ENCODE data around the gene MTA3.

The MTA3 gene

DNA sequence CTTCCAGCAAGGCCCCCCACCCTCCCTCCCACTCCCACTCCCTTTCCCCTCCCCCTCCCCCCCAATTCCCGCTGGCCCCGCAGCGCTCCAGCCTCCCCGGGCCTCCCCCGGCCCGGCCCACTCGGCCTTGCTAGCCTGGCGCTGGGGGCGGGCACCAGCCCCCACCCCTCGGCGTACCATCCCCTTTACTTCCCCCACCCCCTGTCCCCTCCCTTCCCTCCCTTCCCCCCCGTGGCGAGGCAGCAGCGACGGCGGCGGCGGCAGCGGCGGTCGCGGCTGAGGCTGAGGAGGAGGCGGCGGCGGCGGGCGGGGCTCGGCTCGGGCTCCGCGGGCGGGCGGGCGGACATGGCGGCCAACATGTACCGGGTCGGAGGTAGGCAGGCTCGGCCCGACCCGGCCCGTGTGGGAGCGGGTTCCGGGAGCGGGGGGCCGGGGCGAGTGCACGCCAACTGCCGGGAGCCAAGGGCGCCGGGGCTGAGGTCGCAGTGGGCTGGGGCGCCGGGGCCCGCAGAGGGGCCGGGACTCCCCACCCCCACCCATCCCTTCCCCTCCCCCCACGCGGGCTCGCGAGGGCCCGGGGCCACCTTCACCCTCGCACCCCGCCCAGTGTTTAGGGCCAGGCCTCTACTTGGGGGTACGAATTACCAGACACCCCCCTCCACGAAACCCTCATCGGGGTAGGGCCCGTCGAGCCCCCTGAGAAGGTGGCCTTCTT is at the start of gene MTA3:
Gene MTA3, plus strand, starts transcription at position 232 of the 715 bp plus-strand sequence. Its CDS starts 114 bp downstream, at position 346.
- in situ Hi-C loops (cut with HindIII; ENCODE audit: low sequenced_read_pairs) = loop anchor here (5.0 to 10.0 kb wide), 3 partner anchors 64 to 106 kb away; no protein-coding TSS in a partner anchor

DNA sequence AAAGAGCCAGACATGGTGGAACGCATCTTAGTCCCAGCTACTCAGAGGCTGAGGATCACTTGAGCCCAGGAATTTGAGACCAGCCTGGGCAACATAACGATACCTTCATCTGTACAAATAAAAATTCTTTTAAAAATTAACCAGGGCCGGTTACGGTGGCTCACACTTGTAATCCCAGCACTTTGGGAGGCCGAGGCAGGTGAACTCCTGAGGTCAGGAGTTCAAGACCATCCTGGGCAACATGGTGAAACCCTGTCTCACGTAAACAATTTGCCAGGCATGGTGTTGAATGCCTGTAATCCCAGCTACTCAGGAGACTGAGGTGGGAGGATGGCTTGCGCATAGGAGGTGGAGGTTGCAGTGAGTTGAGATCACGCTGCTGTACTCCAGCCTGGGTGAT is 48.8 kb upstream of the MTA3 start:
- in situ Hi-C loops (cut with HindIII; ENCODE audit: low sequenced_read_pairs) = no loop called here

DNA sequence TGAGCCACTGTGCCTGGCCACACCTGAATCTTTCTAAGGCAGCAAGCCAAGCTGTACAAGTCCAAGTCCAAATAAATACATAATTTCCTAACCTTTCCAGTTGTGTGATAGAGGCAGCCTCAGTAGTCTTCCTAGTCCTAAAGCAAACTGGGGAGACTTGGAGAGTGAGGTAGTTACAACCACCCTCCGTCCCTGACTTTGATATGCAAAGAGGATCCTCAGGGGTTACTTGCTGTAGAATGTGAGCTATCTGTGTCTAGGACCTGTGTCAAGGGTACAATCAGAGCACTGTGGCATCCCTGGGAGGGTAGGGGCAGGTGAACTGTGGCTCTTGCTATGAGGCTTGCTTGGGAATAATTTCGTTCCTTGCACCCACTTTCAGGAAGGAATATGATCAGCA is 46.4 kb upstream of the MTA3 start:
- in situ Hi-C loops (cut with HindIII; ENCODE audit: low sequenced_read_pairs) = no loop called here

DNA sequence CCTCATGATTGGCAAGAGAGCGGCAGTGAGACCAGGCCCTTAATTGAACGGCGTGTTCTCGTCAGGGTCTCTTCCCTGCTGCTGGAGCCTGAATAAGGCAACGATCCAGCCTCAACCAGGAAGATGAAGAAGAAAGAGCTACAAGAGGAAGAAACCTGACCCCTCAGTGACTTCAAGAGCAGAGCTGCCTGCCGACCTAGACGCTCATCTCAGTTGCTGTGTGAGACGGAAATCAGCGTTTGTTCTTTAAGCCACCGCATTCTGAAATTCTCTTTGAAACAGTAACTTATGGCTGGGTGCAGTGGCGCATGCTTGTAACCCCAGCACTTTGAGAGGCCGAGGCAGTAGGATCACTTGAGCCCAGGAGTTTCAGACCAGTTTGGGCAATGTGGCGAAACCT is 45.1 kb upstream of the MTA3 start:
- in situ Hi-C loops (cut with HindIII; ENCODE audit: low sequenced_read_pairs) = no loop called here

DNA sequence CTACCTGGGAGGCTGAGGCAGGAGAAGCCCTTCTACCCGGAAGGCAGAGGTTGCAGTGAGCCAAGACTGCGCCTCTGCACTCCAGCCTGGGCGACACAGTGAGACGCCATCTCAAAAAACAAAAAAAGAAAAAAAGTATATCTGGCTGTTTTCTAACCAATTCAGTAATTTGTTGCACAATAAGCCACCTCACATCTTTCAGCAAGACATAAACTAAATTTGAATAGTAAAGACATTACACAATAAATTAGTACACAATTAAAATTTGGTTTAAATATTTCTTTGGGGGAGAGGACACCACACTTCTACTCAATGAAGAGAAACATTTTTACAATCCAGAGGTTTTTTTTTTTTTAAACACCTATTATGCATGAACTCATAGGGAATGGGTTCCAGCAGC is 36.0 kb upstream of the MTA3 start:
- in situ Hi-C loops (cut with HindIII; ENCODE audit: low sequenced_read_pairs) = no loop called here

DNA sequence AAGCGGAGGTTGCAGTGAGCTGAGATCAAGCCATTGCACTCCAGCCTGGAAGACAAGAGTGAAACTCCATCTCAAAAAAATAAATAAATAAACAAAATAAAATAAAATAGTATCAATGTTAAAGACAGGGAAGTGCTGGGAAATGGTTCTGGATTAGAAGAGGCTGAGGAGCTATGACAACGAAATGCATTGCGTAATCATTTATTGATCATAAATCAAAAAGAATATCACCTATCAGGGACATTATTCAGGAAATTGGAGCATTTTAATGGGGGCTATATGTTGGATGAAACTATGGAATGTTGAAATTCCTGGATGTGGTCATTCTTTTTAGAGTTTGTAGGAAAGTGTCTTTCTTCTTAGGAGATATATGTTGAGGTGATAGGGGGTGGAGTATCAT is 30.9 kb upstream of the MTA3 start:
- in situ Hi-C loops (cut with HindIII; ENCODE audit: low sequenced_read_pairs) = no loop called here

DNA sequence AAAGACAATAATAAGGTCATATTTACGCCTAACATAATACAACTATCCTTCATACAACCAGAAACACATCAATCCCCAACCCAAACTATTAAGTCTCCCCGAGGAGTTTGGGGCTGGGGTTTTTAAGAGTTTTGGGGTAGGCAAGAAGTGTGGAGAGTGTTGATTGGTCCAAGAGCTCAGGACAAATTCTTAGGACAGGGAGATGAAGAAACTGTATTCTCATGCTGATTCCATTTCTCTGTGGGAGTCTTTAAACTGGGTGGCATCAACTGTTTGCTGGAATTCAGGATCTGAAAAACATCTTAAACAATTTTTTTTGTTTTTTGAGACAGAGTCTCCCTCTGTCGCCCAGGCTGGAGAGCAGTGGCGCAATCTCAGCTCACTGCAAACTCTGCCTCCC is 25.6 kb upstream of the MTA3 start:
- in situ Hi-C loops (cut with HindIII; ENCODE audit: low sequenced_read_pairs) = no loop called here

DNA sequence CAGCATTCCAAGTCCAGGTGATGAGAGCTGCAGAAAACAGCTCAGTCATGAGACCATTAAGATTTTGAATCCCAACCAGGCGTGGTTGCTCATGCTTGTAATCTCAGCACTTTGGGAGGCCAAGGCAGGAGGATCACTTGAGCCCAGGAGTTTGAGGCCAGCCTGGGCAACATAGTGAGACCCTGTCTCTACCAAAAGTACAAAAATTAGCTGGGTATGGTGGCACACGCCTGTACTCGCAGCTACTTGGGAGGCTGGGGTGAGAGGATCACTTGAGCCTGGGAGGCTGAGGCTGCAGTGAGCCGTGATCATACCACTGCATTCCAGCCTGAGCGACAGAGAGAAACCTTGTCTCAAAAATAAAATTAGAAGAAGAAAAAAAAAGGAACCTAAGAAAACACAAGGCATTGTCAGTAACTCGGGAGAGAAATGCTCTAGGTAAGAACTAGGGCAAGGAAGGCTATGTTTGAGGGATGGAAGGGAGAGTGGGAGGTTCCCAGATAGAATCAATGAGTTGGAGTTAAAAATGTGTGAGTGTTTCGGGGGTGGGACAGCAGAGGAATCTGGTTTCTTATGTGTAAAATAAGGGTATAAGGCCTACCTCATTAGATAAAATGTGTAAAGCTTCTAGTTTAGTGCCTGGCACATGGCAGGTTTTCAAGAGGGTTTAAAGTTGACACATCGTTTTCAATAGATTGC is 23.3 kb upstream of the MTA3 start:
- in situ Hi-C loops (cut with HindIII; ENCODE audit: low sequenced_read_pairs) = no loop called here

DNA sequence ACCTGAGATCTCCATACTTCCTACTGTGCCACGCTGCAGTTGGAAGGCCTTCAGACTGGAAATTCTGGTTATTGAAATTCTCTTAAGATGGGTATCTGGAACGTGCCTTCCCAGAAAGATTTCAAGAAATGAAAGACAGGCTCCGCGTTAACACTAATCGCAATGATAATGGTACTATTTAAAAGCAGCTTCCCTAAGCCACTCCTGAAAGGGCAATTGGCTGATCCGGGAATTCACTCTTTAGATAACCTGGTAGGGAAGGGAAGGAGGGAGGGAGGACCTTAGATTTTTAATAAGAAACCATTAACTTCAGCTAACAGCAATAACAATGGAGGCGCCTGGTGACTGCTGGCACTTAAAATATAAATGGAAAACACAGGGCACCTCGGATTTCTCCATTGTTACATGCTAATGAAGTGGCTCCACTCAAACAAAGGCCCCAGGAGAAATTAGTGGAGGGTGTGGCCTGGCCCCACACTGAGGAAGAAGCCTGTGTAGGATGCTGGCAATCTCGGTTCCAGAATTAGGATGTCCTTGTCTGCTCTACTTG is 22.5 kb upstream of the MTA3 start:
- in situ Hi-C loops (cut with HindIII; ENCODE audit: low sequenced_read_pairs) = no loop called here

DNA sequence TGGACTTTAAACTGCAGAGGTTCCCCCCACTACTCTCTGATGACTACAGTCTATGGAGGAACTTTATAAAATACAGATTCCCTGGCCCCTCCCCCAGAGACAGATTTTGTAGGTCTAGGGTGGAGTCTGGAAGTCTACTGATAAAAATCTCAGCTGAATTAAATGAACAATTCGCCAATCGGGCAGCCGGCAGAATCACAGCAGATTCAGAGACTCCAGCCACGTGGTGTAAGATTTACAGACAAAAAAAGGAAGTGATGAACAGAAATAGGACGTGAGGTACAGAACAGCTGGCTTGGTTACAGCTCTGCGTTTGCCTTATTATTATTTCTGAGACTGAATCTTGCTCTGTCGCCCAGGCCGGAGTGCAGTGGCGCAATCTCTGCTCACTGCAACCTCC is 21.4 kb upstream of the MTA3 start:
- in situ Hi-C loops (cut with HindIII; ENCODE audit: low sequenced_read_pairs) = no loop called here

DNA sequence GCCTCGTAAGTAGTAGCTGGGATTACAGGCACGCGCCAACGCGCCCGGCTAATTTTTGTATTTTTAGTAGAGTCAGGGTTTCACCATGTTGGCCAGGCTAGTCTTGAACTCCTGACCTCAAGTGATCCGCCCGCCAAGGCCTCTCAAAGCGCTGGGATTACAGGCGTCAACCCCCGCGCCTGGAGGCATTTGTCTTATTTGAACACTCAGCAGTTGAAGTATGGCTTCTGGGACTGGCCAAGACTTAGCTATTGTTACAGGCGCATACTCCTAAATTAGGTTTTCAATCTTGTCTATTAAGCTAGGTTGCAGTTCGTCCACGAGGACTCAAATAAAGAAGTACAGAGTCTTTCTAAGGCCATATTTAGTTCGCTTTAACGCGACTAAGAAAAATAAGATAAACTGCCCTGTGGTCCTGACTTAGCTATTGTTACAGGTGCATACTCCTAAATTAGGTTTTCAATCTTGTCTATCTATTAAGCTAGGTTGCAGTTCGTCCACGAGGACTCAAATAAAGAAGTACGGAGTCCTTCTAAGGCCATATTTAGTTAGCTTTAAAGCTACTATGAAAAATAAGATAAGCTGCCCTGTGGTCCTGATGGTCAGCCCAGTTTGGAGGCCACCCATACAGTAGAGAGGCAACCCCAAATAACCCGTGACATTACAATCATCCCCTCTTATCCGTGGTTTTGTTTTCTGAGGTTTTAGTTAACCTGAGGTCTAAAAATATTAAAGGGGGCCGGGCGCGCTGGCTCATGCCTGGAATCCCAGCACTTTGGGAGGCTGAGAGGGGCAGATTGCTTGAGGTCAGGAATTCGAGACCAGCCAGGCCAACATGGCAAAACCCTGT is 20.8 kb upstream of the MTA3 start:
- in situ Hi-C loops (cut with HindIII; ENCODE audit: low sequenced_read_pairs) = no loop called here

DNA sequence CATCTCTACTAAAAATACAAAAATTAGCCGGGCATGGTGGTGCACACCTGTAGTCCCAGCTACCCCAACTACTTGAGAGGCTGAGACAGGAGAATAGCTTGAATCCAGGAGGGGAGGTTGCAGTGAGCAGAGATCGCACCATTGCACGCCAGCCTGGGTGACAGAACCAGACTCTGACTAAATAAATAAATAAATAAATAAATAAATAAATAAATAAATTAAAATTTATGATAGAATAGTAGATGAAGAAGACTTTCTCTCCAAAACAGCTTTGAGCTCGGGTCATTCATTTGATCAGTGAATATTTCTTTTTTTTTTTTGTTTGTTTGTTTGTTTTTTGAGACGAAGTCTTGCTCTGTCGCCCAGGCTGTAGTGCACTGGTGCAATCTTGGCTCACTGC is 17.6 kb upstream of the MTA3 start:
- in situ Hi-C loops (cut with HindIII; ENCODE audit: low sequenced_read_pairs) = no loop called here

DNA sequence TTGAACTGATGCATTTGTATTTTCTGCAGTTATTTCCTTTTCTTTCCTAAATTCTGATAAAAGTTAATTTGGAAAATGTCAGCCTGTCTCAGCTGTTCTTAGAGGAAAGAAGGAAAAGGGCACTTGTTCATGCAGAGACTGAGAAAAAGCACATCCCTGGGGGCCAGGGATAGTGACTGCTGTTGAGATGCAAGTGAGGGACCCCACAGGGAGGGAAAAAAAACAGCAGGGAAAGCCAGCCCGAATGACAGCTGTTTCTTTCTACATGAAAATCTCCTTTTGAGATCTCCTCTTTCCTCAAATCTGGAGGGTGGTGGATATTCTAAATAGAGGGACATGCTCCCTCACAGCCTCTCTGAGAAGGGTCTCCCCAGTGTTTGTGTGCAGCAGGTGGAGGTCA is 14.0 kb upstream of the MTA3 start:
- in situ Hi-C loops (cut with HindIII; ENCODE audit: low sequenced_read_pairs) = no loop called here

DNA sequence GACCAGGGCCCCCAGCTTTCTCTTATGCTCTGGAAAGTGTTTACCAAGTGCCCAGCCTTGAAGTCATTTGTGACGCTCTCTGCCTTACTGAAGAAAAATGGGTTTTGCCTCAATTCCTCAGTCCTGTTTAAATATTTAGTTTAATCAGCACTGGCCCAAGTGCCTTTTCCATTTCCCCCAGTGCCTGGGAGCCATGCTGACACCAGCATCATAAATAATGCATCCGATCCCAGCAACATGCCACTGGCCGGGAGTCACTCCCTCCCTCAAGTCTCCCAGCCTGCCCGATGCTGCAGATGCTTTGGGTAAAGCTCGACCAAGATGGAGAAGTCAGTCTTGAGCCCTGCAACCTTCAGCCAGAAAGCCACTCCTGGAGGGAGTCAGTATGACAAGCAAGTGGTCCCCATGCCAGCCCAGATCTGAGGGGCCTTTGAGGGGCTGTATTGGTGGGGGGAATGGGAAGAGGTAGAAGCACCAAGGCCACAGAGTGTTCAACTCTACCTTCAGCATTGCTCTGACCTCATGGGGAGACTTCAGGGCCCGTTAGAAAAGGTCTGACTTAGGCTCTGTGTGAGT is 12.0 kb upstream of the MTA3 start:
- in situ Hi-C loops (cut with HindIII; ENCODE audit: low sequenced_read_pairs) = no loop called here

DNA sequence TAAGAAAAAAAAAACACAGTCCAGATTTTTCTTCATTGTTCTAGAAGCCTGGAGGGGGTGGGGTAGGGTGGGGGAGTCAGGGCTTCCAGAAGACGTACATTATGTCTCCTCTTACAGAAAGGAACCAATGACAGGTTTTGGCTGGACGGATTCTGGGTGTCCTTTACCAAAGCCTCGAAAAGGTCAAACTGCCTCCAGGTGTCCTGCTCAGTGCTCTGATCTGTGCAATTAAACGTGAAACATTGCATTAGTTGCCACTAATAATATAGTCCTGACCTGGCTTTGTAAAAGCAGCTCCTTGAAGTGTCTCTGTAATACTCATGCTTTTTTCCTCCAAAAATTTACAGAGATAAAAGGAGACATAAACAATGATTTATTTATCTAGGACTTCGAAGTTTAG is 11.1 kb upstream of the MTA3 start:
- in situ Hi-C loops (cut with HindIII; ENCODE audit: low sequenced_read_pairs) = no loop called here

DNA sequence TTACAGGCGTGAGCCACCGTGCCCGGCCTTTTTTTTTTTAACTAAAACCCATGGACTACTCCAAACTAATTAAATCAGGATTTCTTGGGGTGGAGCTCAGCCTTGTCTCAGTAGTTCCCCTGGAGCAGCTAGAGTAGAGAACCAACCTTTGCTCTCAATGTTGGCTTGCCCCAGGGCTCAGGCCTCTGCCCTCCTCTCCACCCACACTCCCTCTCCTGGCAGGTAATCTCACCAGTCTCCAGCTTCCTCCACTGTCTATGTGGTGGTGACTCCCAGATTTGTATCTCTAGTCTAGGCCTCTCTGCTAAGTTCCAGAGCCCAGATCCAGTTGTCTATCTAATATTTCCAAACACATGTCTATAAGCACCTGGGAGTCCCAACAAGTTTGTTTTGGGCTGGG is 9.6 kb upstream of the MTA3 start:
- in situ Hi-C loops (cut with HindIII; ENCODE audit: low sequenced_read_pairs) = no loop called here

DNA sequence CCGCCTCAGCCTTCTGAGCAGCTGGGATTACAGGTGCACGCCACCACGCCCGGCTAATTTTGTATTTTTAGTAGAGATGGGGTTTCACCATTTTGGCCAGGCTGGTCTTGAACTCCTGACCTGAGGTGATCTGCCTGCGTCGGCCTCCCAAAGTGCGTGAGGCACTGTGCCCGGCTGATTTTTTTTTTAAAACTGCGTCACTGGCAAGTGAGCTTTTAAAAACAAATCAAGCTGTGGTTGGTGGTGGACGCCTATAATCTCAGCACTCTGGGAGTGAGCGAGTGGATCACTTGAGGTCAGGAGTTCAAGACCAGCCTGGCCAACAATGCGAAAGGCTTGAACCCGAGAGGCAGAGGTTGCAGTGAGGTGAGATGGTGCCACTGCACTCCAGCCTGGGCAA is 8.3 kb upstream of the MTA3 start:
- in situ Hi-C loops (cut with HindIII; ENCODE audit: low sequenced_read_pairs) = loop anchor here (10.0 kb wide), 1 partner anchor 55 kb away; no protein-coding TSS in a partner anchor

DNA sequence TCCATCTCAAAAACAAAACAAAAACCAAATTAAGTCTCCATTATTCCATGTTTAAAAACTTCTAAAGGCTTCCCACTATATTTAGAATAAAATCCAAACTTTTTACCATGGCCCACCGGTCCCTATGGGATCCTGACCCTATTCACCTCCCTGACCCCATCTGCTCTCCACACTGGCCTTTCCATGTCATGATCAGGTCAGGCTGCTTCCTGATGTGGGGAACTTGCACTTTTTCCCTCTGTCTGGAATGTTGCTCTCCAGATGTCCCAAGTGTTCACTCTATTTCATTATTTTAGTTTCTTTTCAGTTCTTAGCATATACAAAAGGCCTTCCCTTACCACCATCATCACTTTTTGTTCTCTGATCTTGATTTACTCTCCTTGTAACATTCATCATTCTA is 7.5 kb upstream of the MTA3 start:
- in situ Hi-C loops (cut with HindIII; ENCODE audit: low sequenced_read_pairs) = loop anchor here (10.0 kb wide), 1 partner anchor 56 kb away; no protein-coding TSS in a partner anchor

DNA sequence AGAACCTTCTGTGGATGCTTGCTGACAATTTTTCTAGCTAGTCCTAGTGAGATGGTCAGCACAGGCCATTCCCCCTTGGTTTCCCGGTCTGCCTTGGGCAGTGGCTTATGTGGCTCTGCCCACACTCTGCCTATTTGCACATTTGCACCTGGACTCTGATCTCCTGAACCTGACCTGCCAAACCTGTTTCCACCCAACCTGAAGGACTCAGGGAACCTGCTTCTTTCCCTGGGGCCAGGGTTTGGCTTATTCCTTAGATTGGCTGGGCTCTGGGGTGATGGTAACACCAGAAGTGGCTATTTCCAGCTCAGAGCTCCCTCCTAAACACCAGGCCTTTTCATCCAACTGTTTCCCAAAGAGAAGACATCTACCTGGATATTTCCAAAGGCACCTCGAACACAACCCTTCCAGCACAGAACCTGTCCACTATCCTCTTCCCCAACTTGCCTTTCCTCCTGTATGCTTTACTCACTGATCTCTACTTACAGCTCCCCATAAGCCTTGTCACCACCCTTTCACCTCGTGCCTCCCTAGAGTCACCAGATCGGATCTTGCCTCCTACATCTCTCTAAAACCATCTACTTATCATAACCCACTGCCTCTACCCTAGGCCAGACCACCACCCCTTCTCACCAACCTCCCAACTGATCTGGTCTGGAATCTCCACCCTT is 5.8 kb upstream of the MTA3 start:
- in situ Hi-C loops (cut with HindIII; ENCODE audit: low sequenced_read_pairs) = loop anchor here (10.0 kb wide), 1 partner anchor 58 kb away; no protein-coding TSS in a partner anchor

DNA sequence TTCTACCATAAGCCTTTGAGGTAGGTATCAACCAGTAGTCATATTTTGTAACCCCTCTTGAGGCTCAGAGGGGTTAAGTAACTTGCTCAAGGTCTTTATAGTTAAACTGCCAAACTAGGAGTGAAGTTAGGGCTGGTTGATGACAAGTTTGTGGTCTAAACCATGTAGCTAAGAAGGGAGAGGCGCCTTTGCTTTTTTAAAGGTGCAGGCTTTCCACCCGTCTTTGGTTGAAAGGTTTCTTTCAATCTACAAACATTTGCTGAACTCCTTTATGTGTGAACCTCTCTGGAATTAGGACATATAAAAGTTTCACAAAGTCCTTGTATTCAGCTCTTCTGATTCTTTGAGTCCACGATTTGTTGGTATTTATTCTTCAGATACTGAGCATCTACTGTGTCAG is 2.4 kb upstream of the MTA3 start:
- in situ Hi-C loops (cut with HindIII; ENCODE audit: low sequenced_read_pairs) = loop anchor here (5.0 to 10.0 kb wide), 3 partner anchors 61 to 104 kb away; no protein-coding TSS in a partner anchor
